Neural cell (in vitro differentiated cells): ENCODE results near the gene SSBP4. TPM values are rescaled to one million over a fixed set of nuclear protein-coding genes. Genes with fewer than 3 reads are reported as not detected.

ENCODE experiments used
- H2AFZ ChIP-seq: fragments of 200-600, 300-800 bp; sonication (generic), shearing (Covaris generic); 2 replicates; pipeline ENCODE4 v1.6.0; 2014; ENCODE audit warnings: low read depth, mild to moderate bottlenecking, antibody characterized with exemption, low read length, moderate library complexity
- H3F3A ChIP-seq: fragments of 200-600 bp; shearing (Covaris generic); 2 replicates; pipeline ENCODE4 v1.6.1; 2016; ENCODE audit warnings: mild to moderate bottlenecking, moderate library complexity, mixed read lengths, antibody characterized with exemption, low read length; ENCODE audit not compliant: insufficient read depth, poor library complexity, severe bottlenecking
- H3K27ac ChIP-seq: fragments of 200-600, 300-800 bp; sonication (generic), shearing (Covaris generic); 2 replicates; pipeline ENCODE4 v1.5.1; 2014; ENCODE audit warnings: mild to moderate bottlenecking, low read length, moderate library complexity
- H3K27me3 ChIP-seq: fragments of 300-800, 200-600 bp; sonication (generic), shearing (Covaris generic); 2 replicates; pipeline ENCODE4 v1.6.0; 2014; ENCODE audit warnings: mild to moderate bottlenecking, low read depth, low read length, moderate library complexity; ENCODE audit not compliant: insufficient read depth
- H3K36me3 ChIP-seq: fragments of 300-800, 200-600 bp; sonication (generic), shearing (Covaris generic); 2 replicates; pipeline ENCODE4 v1.5.1; 2014; ENCODE audit warnings: mild to moderate bottlenecking, antibody characterized with exemption, low read length, moderate library complexity; ENCODE audit not compliant: insufficient read depth
- H3K4me2 ChIP-seq: fragments of 300-800, 200-600 bp; sonication (generic), shearing (Covaris generic); 2 replicates; pipeline ENCODE4 v1.6.0; 2014; ENCODE audit warnings: mild to moderate bottlenecking, low read length
- H3K4me3 ChIP-seq: fragments of 300-800, 200-600 bp; sonication (generic), shearing (Covaris generic); 2 replicates; pipeline ENCODE4 v1.5.1; 2014; ENCODE audit warnings: mild to moderate bottlenecking, low read length, moderate library complexity
- H3K79me2 ChIP-seq: fragments of 200-600 bp; shearing (Covaris generic); replicated peaks from 2 replicates; pipeline ENCODE4 v1.6.0; 2014; ENCODE audit warnings: mild to moderate bottlenecking, low read length, moderate library complexity; ENCODE audit not compliant: insufficient read depth
- H3K9ac ChIP-seq: fragments of 300-800, 200-600 bp; sonication (generic), shearing (Covaris generic); 2 replicates; pipeline ENCODE4 v1.6.1; 2016; ENCODE audit warnings: mild to moderate bottlenecking, low read length, mixed read lengths
- H3K9me2 ChIP-seq: fragments of 200-600 bp; shearing (Covaris generic); 2 replicates; pipeline ENCODE4 v1.6.1; 2016; ENCODE audit warnings: mild to moderate bottlenecking, low read length, mixed read lengths; ENCODE audit not compliant: insufficient read depth
- H3K9me3 ChIP-seq: fragments of 200-600, 300-800 bp; sonication (generic), shearing (Covaris generic); 2 replicates; pipeline ENCODE4 v1.6.1; 2016; ENCODE audit warnings: mild to moderate bottlenecking, mixed run types, low read length, moderate library complexity, mixed read lengths
- H4K20me1 ChIP-seq: fragments of 200-600 bp; shearing (Covaris generic); 2 replicates; pipeline ENCODE4 v1.6.1; 2016; ENCODE audit warnings: mild to moderate bottlenecking, mixed run types; ENCODE audit not compliant: insufficient read depth
- EP300 ChIP-seq: fragments of 450-650 bp; conservative IDR thresholded peaks from 2 replicates; pipeline ENCODE4 v1.6.1; 2014; ENCODE audit warnings: antibody characterized with exemption, mild to moderate bottlenecking, moderate library complexity; ENCODE audit not compliant: poor library complexity, severe bottlenecking
- EZH2 ChIP-seq: fragments of 200-600, 300-800 bp; shearing (Covaris generic), sonication (generic); IDR thresholded peaks from 2 replicates; pipeline ENCODE4 v1.6.1; 2014; ENCODE audit warnings: antibody characterized with exemption, low read length, borderline replicate concordance, mild to moderate bottlenecking; ENCODE audit not compliant: insufficient read depth, poor library complexity, severe bottlenecking
- MXI1 ChIP-seq: fragments of 450-650 bp; conservative IDR thresholded peaks from 2 replicates; pipeline ENCODE4 v1.6.1; 2014; ENCODE audit warnings: antibody characterized with exemption, mild to moderate bottlenecking; ENCODE audit not compliant: poor library complexity, severe bottlenecking
- POLR2AphosphoS5 ChIP-seq: IDR thresholded peaks from 2 replicates; pipeline ENCODE4 v1.6.1; 2012
- RAD21 ChIP-seq: fragments of 450-650 bp; conservative IDR thresholded peaks from 2 replicates; pipeline ENCODE4 v1.6.1; 2014; ENCODE audit warnings: antibody characterized with exemption, mild to moderate bottlenecking, moderate library complexity
- SMC3 ChIP-seq: fragments of 450-650 bp; conservative IDR thresholded peaks from 2 replicates; pipeline ENCODE4 v1.6.1; 2014; ENCODE audit warnings: antibody characterized with exemption, mild to moderate bottlenecking, moderate library complexity; ENCODE audit not compliant: poor library complexity
- TAF1 ChIP-seq: IDR thresholded peaks from 2 replicates; pipeline ENCODE4 v1.6.1; 2012; ENCODE audit warnings: low read depth
- polyA plus RNA-seq: library from polyadenylated mRNA; depleted of rRNA; stranded (reverse); fragments of >200 nt; gene quantifications from 2 replicates; pipeline ENCODE4 v1.2.3, GENCODE V29; 2014
- TF ChIP-seq, protein P1 (sequence below): IDR thresholded peaks from 2 replicates; pipeline ENCODE4 v1.6.1; 2012; ENCODE audit warnings: borderline replicate concordance
- TF ChIP-seq, protein P2 (sequence below): fragments of 450-650 bp; IDR thresholded peaks from 2 replicates; pipeline ENCODE4 v1.5.1; 2014; ENCODE audit warnings: antibody characterized with exemption, mild to moderate bottlenecking, moderate library complexity; ENCODE audit not compliant: poor library complexity, severe bottlenecking

SSBP4 gene
- polyA plus RNA-seq, 1 donor from 2014 or later: 166 TPM

DNA sequence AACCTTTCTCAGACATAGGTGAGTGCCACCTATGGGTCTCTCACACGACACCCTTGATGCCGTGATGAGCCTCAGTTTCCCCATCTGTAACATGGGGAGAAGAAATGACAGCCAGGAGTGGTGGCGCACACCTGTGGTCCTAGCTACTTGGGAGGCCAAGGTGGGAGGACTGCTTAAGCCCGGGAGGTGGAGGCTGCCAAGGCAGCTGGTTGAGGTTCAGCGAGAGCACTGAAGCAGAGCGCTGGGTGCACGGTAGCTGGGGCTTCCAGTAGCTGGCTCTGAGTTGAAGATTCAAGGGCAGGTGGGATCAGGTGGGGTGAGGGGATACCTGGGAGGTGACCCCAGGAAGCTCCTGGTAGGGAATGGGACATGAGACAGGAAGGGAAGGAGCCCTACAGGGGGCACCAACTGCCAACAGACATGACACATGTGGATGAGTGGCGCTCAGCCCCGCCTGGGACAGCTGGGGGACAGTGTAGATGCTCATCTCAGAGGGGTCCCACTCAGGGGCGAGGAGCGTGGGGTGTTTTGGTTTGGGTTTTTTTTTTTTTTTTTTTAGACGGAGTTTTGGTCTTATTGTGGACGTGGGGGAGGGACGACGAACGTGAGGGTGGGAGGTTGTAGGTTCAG is 6.5 kb upstream of the SSBP4 start:
- H3K4me2 ChIP-seq: no peak overlapping the region
- H3K36me3 ChIP-seq: no peaks in the 10 kb centered on the region
- H3K4me3 ChIP-seq: no peak overlapping the region
- TF ChIP-seq, protein P1, sequence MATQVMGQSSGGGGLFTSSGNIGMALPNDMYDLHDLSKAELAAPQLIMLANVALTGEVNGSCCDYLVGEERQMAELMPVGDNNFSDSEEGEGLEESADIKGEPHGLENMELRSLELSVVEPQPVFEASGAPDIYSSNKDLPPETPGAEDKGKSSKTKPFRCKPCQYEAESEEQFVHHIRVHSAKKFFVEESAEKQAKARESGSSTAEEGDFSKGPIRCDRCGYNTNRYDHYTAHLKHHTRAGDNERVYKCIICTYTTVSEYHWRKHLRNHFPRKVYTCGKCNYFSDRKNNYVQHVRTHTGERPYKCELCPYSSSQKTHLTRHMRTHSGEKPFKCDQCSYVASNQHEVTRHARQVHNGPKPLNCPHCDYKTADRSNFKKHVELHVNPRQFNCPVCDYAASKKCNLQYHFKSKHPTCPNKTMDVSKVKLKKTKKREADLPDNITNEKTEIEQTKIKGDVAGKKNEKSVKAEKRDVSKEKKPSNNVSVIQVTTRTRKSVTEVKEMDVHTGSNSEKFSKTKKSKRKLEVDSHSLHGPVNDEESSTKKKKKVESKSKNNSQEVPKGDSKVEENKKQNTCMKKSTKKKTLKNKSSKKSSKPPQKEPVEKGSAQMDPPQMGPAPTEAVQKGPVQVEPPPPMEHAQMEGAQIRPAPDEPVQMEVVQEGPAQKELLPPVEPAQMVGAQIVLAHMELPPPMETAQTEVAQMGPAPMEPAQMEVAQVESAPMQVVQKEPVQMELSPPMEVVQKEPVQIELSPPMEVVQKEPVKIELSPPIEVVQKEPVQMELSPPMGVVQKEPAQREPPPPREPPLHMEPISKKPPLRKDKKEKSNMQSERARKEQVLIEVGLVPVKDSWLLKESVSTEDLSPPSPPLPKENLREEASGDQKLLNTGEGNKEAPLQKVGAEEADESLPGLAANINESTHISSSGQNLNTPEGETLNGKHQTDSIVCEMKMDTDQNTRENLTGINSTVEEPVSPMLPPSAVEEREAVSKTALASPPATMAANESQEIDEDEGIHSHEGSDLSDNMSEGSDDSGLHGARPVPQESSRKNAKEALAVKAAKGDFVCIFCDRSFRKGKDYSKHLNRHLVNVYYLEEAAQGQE: no peak
- TF ChIP-seq RAD21 (no peak), EP300 (no peak)
- TF ChIP-seq, protein P2, sequence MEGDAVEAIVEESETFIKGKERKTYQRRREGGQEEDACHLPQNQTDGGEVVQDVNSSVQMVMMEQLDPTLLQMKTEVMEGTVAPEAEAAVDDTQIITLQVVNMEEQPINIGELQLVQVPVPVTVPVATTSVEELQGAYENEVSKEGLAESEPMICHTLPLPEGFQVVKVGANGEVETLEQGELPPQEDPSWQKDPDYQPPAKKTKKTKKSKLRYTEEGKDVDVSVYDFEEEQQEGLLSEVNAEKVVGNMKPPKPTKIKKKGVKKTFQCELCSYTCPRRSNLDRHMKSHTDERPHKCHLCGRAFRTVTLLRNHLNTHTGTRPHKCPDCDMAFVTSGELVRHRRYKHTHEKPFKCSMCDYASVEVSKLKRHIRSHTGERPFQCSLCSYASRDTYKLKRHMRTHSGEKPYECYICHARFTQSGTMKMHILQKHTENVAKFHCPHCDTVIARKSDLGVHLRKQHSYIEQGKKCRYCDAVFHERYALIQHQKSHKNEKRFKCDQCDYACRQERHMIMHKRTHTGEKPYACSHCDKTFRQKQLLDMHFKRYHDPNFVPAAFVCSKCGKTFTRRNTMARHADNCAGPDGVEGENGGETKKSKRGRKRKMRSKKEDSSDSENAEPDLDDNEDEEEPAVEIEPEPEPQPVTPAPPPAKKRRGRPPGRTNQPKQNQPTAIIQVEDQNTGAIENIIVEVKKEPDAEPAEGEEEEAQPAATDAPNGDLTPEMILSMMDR: no peak
- H3K27ac ChIP-seq: no peak overlapping the region
- no peak overlapping the region for H3K9ac ChIP-seq
- no peaks in the 10 kb centered on the region for H3K27me3 ChIP-seq
- H3F3A ChIP-seq: peaks cover 3% of the 10 kb centered on the region
- no peaks in the 10 kb centered on the region for H3K79me2 ChIP-seq
- H2AFZ ChIP-seq: no peak overlapping the region
- H4K20me1 ChIP-seq: no peaks in the 10 kb centered on the region
- no peaks in the 10 kb centered on the region for H3K9me2 ChIP-seq
- H3K9me3 ChIP-seq: no peaks in the 10 kb centered on the region

DNA sequence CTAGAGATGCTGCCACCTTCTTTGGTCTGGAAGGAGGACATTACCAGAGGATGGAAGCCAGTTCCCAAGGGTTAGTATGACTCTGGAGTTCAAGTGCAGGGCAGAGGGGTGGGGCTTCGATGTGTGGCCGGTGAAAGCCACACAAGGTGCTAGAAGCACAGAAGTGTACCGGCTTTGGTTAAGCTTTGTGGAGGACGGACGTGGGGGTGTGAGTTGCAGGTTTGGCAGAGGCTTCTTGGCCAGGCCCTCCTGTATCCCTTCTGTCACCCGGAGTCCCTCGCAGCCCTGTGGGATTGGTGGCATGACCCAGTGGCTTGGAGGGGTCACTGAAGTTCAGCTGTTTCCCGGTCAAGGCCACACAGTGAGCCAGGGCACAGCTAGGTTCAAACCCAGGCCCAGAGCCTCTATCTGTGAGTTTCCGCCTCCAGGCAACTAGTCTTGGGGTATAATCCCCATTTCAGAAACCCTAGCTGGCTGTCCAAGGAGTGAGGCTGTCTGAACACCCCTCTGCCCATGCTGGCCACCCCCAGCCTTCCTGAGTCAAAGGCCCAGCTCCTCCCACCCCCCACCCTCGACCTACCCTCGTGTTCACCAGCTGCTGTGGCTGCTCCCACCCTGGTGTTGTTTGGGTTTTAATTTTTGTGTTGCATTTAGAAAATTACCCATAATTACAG is 4.6 kb upstream of the SSBP4 start:
- Histone ChIP-seq H3F3A (peaks cover 3% of the 10 kb centered on the region), H4K20me1 (no peaks in the 10 kb centered on the region), H3K4me2 (no peak overlapping the region), H3K9me3 (no peaks in the 10 kb centered on the region), H2AFZ (no peak overlapping the region), H3K9ac (peak overlapping the region; percentile 29), H3K27ac (no peak overlapping the region), H3K4me3 (no peak overlapping the region), H3K36me3 (no peaks in the 10 kb centered on the region), H3K79me2 (no peaks in the 10 kb centered on the region), H3K9me2 (no peaks in the 10 kb centered on the region), H3K27me3 (no peaks in the 10 kb centered on the region)
- TF ChIP-seq MXI1 (no peak), SMC3 (no peak), POLR2AphosphoS5 (no peak), RAD21 (no peak), EZH2 (no peak), TAF1 (no peak), EP300 (no peak)
- TF ChIP-seq, protein P2: no peak
- TF ChIP-seq, protein P1: no peak
